ENCODE data around the gene TAF1D. TPM values are rescaled to one million over a fixed set of nuclear protein-coding genes. Genes with fewer than 3 reads are reported as not detected.
A peak's percentile ranks its signal among the peaks of the same experiment; 100 is the strongest.

The TAF1D gene
- total and polyA plus RNA-seq, 10 of the 15 experiments (the other 5 are each of a cell fraction or from before 2014, with no cell fraction given), result 101 to 314 (median 199) TPM

DNA sequence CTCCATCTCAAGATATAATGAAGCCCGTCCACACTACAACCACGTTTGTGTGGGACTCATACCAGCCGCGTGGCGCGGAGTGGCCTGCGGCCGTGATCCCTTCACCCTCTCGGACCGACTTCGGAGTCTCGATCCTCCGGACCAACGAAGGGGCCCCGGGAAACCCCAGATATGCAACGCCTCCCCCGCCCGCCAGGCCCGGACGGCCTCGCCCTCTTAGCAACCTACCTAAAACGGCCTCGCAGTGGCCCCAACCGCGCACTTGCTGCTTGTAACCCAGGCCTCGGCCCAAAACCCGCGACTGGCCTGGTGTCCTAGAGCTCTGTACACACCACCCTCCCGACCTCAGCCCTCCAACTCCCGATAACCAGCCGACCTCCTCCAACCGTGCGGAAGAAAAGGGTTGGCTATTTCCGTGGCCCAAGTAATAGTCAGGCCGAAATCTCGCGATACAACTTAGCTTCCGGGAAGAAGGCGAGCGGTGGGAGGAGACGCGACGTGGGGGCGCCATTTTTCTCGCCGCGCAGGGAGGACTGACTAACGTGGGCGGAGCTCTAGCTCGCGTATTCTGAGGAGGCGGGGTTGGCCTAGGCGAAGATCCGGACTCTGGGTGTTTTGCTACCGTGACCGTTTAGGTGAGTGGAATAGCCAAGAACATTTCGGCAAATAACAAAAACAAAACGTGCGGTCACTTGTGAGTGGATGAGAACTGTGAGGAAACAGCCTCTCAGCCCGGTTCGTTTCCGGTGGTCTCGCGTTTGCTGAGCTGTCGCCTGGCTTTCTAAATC, at the start of gene TAF1D, which contains the start of gene C11orf54 (continued):
- TF ChIP-seq, protein P1, sequence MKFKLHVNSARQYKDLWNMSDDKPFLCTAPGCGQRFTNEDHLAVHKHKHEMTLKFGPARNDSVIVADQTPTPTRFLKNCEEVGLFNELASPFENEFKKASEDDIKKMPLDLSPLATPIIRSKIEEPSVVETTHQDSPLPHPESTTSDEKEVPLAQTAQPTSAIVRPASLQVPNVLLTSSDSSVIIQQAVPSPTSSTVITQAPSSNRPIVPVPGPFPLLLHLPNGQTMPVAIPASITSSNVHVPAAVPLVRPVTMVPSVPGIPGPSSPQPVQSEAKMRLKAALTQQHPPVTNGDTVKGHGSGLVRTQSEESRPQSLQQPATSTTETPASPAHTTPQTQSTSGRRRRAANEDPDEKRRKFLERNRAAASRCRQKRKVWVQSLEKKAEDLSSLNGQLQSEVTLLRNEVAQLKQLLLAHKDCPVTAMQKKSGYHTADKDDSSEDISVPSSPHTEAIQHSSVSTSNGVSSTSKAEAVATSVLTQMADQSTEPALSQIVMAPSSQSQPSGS (IDR thresholded peaks at IDR 0.05; ENCODE audit: low read length), result peak; percentile 62; the same call in 1 of the 2 replicates
- TF ChIP-seq KLF5 (IDR thresholded peaks at IDR 0.05; ENCODE audit: partially characterized antibody), result peak; percentile 80
- peak; percentile 59 for TF ChIP-seq BRCA1 (IDR thresholded peaks at IDR 0.05; ENCODE audit: low read depth, low read length)
- TF ChIP-seq HDAC6 (IDR thresholded peaks at IDR 0.05; ENCODE audit: unreplicated experiment), result peak; percentile 69
- TF ChIP-seq, protein P2, sequence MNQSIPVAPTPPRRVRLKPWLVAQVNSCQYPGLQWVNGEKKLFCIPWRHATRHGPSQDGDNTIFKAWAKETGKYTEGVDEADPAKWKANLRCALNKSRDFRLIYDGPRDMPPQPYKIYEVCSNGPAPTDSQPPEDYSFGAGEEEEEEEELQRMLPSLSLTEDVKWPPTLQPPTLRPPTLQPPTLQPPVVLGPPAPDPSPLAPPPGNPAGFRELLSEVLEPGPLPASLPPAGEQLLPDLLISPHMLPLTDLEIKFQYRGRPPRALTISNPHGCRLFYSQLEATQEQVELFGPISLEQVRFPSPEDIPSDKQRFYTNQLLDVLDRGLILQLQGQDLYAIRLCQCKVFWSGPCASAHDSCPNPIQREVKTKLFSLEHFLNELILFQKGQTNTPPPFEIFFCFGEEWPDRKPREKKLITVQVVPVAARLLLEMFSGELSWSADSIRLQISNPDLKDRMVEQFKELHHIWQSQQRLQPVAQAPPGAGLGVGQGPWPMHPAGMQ (IDR thresholded peaks at IDR 0.05; ENCODE audit: borderline replicate concordance), result peak; percentile 81
- no peak for TF ChIP-seq SREBF1 (IDR thresholded peaks at IDR 0.05; ENCODE audit: low read length)
- TF ChIP-seq POLR2A (IDR thresholded peaks at IDR 0.05; ENCODE audit: low read depth, low read length), result peak; percentile 99
- peak; percentile 56 for TF ChIP-seq MYC (IDR thresholded peaks at IDR 0.05; ENCODE audit: insufficient read depth, insufficient read length, insufficient replicate concordance, low read length, severe bottlenecking)
- TF ChIP-seq CREB1 (IDR thresholded peaks at IDR 0.05; ENCODE audit: low read depth), result peak; percentile 87
- 0 out of 2 replicates have a peak, but pooled peaks have one; percentile 37 for TF ChIP-seq CREM (IDR thresholded peaks at IDR 0.05; ENCODE audit: low read depth)
- 0 out of 2 replicates have a peak, but pooled peaks have one; percentile 77 for TF ChIP-seq BACH1 (IDR thresholded peaks at IDR 0.05; ENCODE audit: borderline replicate concordance)
- TF ChIP-seq IKZF2 (IDR thresholded peaks at IDR 0.05), result no peak
- TF ChIP-seq MEF2B (IDR thresholded peaks at IDR 0.05; ENCODE audit: partially characterized antibody, poor library complexity, severe bottlenecking), result no peak
- TF ChIP-seq, protein P3, sequence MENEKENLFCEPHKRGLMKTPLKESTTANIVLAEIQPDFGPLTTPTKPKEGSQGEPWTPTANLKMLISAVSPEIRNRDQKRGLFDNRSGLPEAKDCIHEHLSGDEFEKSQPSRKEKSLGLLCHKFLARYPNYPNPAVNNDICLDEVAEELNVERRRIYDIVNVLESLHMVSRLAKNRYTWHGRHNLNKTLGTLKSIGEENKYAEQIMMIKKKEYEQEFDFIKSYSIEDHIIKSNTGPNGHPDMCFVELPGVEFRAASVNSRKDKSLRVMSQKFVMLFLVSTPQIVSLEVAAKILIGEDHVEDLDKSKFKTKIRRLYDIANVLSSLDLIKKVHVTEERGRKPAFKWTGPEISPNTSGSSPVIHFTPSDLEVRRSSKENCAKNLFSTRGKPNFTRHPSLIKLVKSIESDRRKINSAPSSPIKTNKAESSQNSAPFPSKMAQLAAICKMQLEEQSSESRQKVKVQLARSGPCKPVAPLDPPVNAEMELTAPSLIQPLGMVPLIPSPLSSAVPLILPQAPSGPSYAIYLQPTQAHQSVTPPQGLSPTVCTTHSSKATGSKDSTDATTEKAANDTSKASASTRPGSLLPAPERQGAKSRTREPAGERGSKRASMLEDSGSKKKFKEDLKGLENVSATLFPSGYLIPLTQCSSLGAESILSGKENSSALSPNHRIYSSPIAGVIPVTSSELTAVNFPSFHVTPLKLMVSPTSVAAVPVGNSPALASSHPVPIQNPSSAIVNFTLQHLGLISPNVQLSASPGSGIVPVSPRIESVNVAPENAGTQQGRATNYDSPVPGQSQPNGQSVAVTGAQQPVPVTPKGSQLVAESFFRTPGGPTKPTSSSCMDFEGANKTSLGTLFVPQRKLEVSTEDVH (IDR thresholded peaks at IDR 0.05; ENCODE audit: low read depth, partially characterized antibody), result peak; percentile 16
- TF ChIP-seq STAT3 (IDR thresholded peaks at IDR 0.05; ENCODE audit: low read depth, low read length), result no peak
- TF ChIP-seq, protein P4, sequence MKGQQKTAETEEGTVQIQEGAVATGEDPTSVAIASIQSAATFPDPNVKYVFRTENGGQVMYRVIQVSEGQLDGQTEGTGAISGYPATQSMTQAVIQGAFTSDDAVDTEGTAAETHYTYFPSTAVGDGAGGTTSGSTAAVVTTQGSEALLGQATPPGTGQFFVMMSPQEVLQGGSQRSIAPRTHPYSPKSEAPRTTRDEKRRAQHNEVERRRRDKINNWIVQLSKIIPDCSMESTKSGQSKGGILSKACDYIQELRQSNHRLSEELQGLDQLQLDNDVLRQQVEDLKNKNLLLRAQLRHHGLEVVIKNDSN (IDR thresholded peaks at IDR 0.05; ENCODE audit: borderline replicate concordance, extremely low read length, insufficient read depth, low read depth, low read length), result no peak
- TF ChIP-seq RUNX3 (IDR thresholded peaks at IDR 0.05; ENCODE audit: low read length), result peak; percentile 5
- TF ChIP-seq, protein P5, sequence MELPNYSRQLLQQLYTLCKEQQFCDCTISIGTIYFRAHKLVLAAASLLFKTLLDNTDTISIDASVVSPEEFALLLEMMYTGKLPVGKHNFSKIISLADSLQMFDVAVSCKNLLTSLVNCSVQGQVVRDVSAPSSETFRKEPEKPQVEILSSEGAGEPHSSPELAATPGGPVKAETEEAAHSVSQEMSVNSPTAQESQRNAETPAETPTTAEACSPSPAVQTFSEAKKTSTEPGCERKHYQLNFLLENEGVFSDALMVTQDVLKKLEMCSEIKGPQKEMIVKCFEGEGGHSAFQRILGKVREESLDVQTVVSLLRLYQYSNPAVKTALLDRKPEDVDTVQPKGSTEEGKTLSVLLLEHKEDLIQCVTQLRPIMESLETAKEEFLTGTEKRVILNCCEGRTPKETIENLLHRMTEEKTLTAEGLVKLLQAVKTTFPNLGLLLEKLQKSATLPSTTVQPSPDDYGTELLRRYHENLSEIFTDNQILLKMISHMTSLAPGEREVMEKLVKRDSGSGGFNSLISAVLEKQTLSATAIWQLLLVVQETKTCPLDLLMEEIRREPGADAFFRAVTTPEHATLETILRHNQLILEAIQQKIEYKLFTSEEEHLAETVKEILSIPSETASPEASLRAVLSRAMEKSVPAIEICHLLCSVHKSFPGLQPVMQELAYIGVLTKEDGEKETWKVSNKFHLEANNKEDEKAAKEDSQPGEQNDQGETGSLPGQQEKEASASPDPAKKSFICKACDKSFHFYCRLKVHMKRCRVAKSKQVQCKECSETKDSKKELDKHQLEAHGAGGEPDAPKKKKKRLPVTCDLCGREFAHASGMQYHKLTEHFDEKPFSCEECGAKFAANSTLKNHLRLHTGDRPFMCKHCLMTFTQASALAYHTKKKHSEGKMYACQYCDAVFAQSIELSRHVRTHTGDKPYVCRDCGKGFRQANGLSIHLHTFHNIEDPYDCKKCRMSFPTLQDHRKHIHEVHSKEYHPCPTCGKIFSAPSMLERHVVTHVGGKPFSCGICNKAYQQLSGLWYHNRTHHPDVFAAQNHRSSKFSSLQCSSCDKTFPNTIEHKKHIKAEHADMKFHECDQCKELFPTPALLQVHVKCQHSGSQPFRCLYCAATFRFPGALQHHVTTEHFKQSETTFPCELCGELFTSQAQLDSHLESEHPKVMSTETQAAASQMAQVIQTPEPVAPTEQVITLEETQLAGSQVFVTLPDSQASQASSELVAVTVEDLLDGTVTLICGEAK (IDR thresholded peaks at IDR 0.05; ENCODE audit: borderline replicate concordance), result peak; percentile 47; the same call in 1 of the 2 replicates
- peak; percentile 100 for TF ChIP-seq POLR2AphosphoS5 (IDR thresholded peaks at IDR 0.05; ENCODE audit: low read length)

Measured in GM12878 (cell line).